HepG2 (cell line): ENCODE data around the gene RIOK3. TPM values are rescaled to one million over a fixed set of nuclear protein-coding genes. Genes with fewer than 3 reads are reported as not detected.

ENCODE experiments used
- ATAC-seq: fragments of 200-7000 bp; cut with Tn5 transposase; 3 replicates; pipeline ENCODE4 v1.9.1; 2020; ENCODE audit warnings: mild to moderate bottlenecking, moderate library complexity
- BruUV-seq: library from RNA; stranded (reverse); fragments of 400-500 nt; replicated peaks from 2 replicates; lab custom pipeline; 2021; lab: Mats Ljungman, UMichigan
- CTCF ChIA-PET: fragments of 300-600 bp; formaldehyde crosslinking; extraction: SDS; loops from one replicate; lab custom pipeline; 2021; ENCODE audit warnings: low total read pairs, inconsistent platforms, low intra/inter-chr PET ratio; lab: Yijun Ruan, JAX
- POLR2A ChIA-PET: fragments of 350-600 bp; sonication (Branson Sonifier 250); formaldehyde crosslinking; loops from one replicate; lab custom pipeline; 2020; ENCODE audit warnings: antibody characterized with exemption, inconsistent platforms; lab: Yijun Ruan, JAX
- DNase-seq: peaks from one replicate; pipeline ENCODE4 v3.0.0-alpha.2; 2015; ENCODE audit warnings: low spot score
- FAIRE-seq: peaks from 3 replicates; lab custom pipeline; 2011; peaks lifted over from hg19 to GRCh38; lab: Jason Lieb, UNC
- H2AFZ ChIP-seq: one replicate; pipeline ENCODE4 v1.6.1; 2011; ENCODE audit warnings: low read length, inconsistent platforms
- H3K27ac ChIP-seq: fragments of 300-600 bp; 3 replicates; pipeline ENCODE4 v1.8.0; 2011; ENCODE audit warnings: mixed run types, mild to moderate bottlenecking, mixed read lengths, low read length, inconsistent platforms; ENCODE audit not compliant: insufficient read depth; ENCODE audit errors: extremely low read length
- H3K27me3 ChIP-seq, 2 experiments: fragments of 200-600 bp in 1 of 2; 2 replicates in 1 of 2; 3 replicates in 1 of 2; pipeline versions ENCODE4 v1.6.0 to v1.8.0; 2011; ENCODE audit warnings: low read length in 2 of 2, mild to moderate bottlenecking in 2 of 2, moderate library complexity in 2 of 2, inconsistent platforms in 1 of 2; ENCODE audit not compliant: insufficient read depth in 2 of 2, control insufficient read depth in 1 of 2
- H3K36me3 ChIP-seq, 2 experiments: fragments of 200-600 bp in 1 of 2; replicated peaks in 1 of 2; 2 replicates in 1 of 2; 3 replicates in 1 of 2; pipeline versions ENCODE4 v1.5.1 to v1.8.0; 2011; ENCODE audit warnings: low read length in 2 of 2, inconsistent platforms in 1 of 2; ENCODE audit not compliant: insufficient read depth in 2 of 2, control insufficient read depth in 1 of 2
- H3K4me1 ChIP-seq: 2 replicates; pipeline ENCODE4 v1.5.1; 2012; ENCODE audit warnings: low read length, inconsistent platforms; ENCODE audit not compliant: insufficient read depth
- H3K4me2 ChIP-seq: 2 replicates; pipeline ENCODE4 v1.6.0; 2011; ENCODE audit warnings: low read depth, low read length, inconsistent platforms
- H3K4me3 ChIP-seq, 3 experiments: fragments of 200-600 bp in 1 of 3; sonication (generic), shearing (Covaris generic) in 1 of 3; replicated peaks in 1 of 3; 2 replicates each; pipeline ENCODE4 v1.5.1; 2011 to 2016; ENCODE audit warnings: low read length in 3 of 3, inconsistent platforms in 2 of 3, low read depth in 2 of 3, mild to moderate bottlenecking in 2 of 3, control low read depth in 1 of 3, mixed read lengths in 1 of 3; ENCODE audit not compliant: insufficient read depth in 1 of 3
- H3K79me2 ChIP-seq: one replicate; pipeline ENCODE4 v1.6.1; 2011; ENCODE audit warnings: low read length, inconsistent platforms; ENCODE audit not compliant: insufficient read depth
- H3K9ac ChIP-seq: 2 replicates; pipeline ENCODE4 v1.6.0; 2011; ENCODE audit warnings: mild to moderate bottlenecking, low read depth, low read length, inconsistent platforms; ENCODE audit not compliant: insufficient read depth
- H3K9me3 ChIP-seq: 2 replicates; pipeline ENCODE4 v1.5.1; 2012; ENCODE audit warnings: mild to moderate bottlenecking, low read length
- H4K20me1 ChIP-seq: 2 replicates; pipeline ENCODE4 v1.6.0; 2011; ENCODE audit warnings: inconsistent platforms, mild to moderate bottlenecking, low read length, moderate library complexity; ENCODE audit not compliant: insufficient read depth
- ELK4 ChIP-seq: sonication (generic); formaldehyde crosslinking; IDR thresholded peaks from 2 replicates; pipeline ENCODE4 v1.9.0; 2021; ENCODE audit warnings: missing genetic modification reagents, borderline replicate concordance
- GLI4 ChIP-seq: sonication (generic); formaldehyde crosslinking; IDR thresholded peaks from 2 replicates; pipeline ENCODE4 v1.5.1; 2020; ENCODE audit warnings: missing genetic modification reagents, mild to moderate bottlenecking, moderate library complexity, borderline replicate concordance
- RFXAP ChIP-seq: sonication (generic); formaldehyde crosslinking; IDR thresholded peaks from 2 replicates; pipeline ENCODE4 v1.4.0; 2020; ENCODE audit warnings: missing genetic modification reagents, borderline replicate concordance
- SOX5 ChIP-seq: IDR thresholded peaks from 2 replicates; pipeline ENCODE4 v1.6.1; 2016; ENCODE audit warnings: borderline replicate concordance
- SPEN ChIP-seq: sonication (generic); formaldehyde crosslinking; IDR thresholded peaks from 2 replicates; pipeline ENCODE4 v1.5.1; 2020; ENCODE audit warnings: low read depth, mild to moderate bottlenecking, missing genetic modification reagents
- ZNF275 ChIP-seq: sonication (generic); formaldehyde crosslinking; IDR thresholded peaks from 2 replicates; pipeline ENCODE4 v1.8.0; 2022; ENCODE audit warnings: missing genetic modification reagents, mild to moderate bottlenecking, inconsistent platforms, borderline replicate concordance
- ZNF569 ChIP-seq: sonication (generic); formaldehyde crosslinking; IDR thresholded peaks from 2 replicates; pipeline ENCODE4 v1.5.0; 2020; ENCODE audit warnings: mild to moderate bottlenecking, missing genetic modification reagents, moderate library complexity, borderline replicate concordance
- ZNF580 ChIP-seq: IDR thresholded peaks from 2 replicates; pipeline ENCODE4 v1.6.1; 2016; ENCODE audit warnings: low read depth, borderline replicate concordance
- ZNF616 ChIP-seq: sonication (generic); formaldehyde crosslinking; IDR thresholded peaks from 2 replicates; pipeline ENCODE4 v1.5.0; 2020; ENCODE audit warnings: low read depth, mild to moderate bottlenecking, missing genetic modification reagents
- ZNF660 ChIP-seq: sonication (generic); formaldehyde crosslinking; IDR thresholded peaks from 2 replicates; pipeline ENCODE4 v1.5.1; 2020; ENCODE audit warnings: mild to moderate bottlenecking, low read depth, missing genetic modification reagents, borderline replicate concordance
- ZNF75D ChIP-seq: sonication (generic); formaldehyde crosslinking; IDR thresholded peaks from 2 replicates; pipeline ENCODE4 v1.8.1; 2023; ENCODE audit warnings: missing genetic modification reagents, mild to moderate bottlenecking, borderline replicate concordance
- ZNF782 ChIP-seq: sonication (generic); formaldehyde crosslinking; IDR thresholded peaks from 2 replicates; pipeline ENCODE4 v1.4.0; 2020; ENCODE audit warnings: missing genetic modification reagents, mild to moderate bottlenecking, borderline replicate concordance
- ZSCAN30 ChIP-seq: sonication (generic); formaldehyde crosslinking; IDR thresholded peaks from 2 replicates; pipeline ENCODE4 v1.5.0; 2020; ENCODE audit warnings: mild to moderate bottlenecking, missing genetic modification reagents
- WGBS: methylation state at CpG from one replicate; pipeline ENCODE4 v1.1.6; 2017; ENCODE audit warnings: low lambda C conversion rate; 5-methylcytosine and 5-hydroxymethylcytosine counted together
- in situ Hi-C: cut with HindIII; loops from 2 replicates; pipeline ENCODE4 v1.10.0; 2017; ENCODE audit warnings: low pct_unique_long_range_greater_than_20kb; ENCODE audit not compliant: extremely low pct_ligation_motif_present
- intact Hi-C: fragments of 100-400 bp; cut with micrococcal nuclease; formaldehyde crosslinking; loops from one replicate; pipeline ENCODE4 v1.10.0; 2022; ENCODE audit not compliant: unreplicated experiment
- polyA plus RNA-seq, 8 experiments: library from polyadenylated mRNA; depleted of rRNA in 3 of 8; stranded (reverse) in 7 of 8; unstranded in 1 of 8; fragments of >200 nt; fragmentation: Illumina TruSeq in 4 of 8; extraction: Trizol in 4 of 8; gene quantifications; 2 replicates each; pipeline versions ENCODE4 v1.2.1 to v1.2.3, GENCODE V29; 2011 to 2016; ENCODE audit warnings: low read depth in 4 of 8, missing spikeins in 1 of 8, mixed read lengths in 1 of 8; ENCODE audit not compliant: insufficient read depth in 1 of 8
- total RNA-seq, 5 experiments: library from RNA; depleted of rRNA; stranded (reverse); fragments of >200 nt; fragmentation: Illumina TruSeq; extraction: Trizol; gene quantifications; 2 replicates each; pipeline ENCODE4 v1.2.3, GENCODE V29; 2016; ENCODE audit warnings: low read depth in 1 of 5
- TF ChIP-seq, protein P1 (sequence below): sonication (generic); formaldehyde crosslinking; IDR thresholded peaks from 2 replicates; pipeline ENCODE4 v1.8.1; 2023; ENCODE audit warnings: mild to moderate bottlenecking, inconsistent platforms, moderate library complexity, missing genetic modification reagents, borderline replicate concordance
- TF ChIP-seq, protein P2 (sequence below): sonication (generic); formaldehyde crosslinking; IDR thresholded peaks from 2 replicates; pipeline ENCODE4 v1.4.0; 2020; ENCODE audit warnings: mild to moderate bottlenecking, low read depth, missing genetic modification reagents
- TF ChIP-seq, protein P3 (sequence below): sonication (generic); formaldehyde crosslinking; IDR thresholded peaks from 2 replicates; pipeline ENCODE4 v1.4.0; 2020; ENCODE audit warnings: mild to moderate bottlenecking, missing genetic modification reagents, borderline replicate concordance

The RIOK3 gene
- total and polyA plus RNA-seq, 2 of the 13 experiments (the other 11 are each of a cell fraction or from before 2014, with no cell fraction given): 26.7 to 36.0 TPM

- 99% methylated on average over 3 of the region's 3 CpGs for WGBS
- Histone ChIP-seq H3K36me3 (peaks cover 12 to 52% of the 10 kb centered on the region in 2 experiments; a peak in 4 of 5 replicates), H3K27ac (no peak overlapping the region), H3K4me3 (no peak overlapping the region), H3K9ac (no peak overlapping the region), H3K79me2 (no peaks in the 10 kb centered on the region), H3K27me3 (no peaks in the 10 kb centered on the region), H2AFZ (no peak overlapping the region), H3K4me1 (no peaks in the 10 kb centered on the region), H3K4me2 (no peak overlapping the region), H4K20me1 (no peaks in the 10 kb centered on the region), H3K9me3 (no peaks in the 10 kb centered on the region)
- DNase-seq: no peak
- TF ChIP-seq ZNF569 (CRISPR knock-in tag) (no peak), ZNF275 (CRISPR knock-in tag) (no peak), ZNF75D (CRISPR knock-in tag) (no peak), ZNF660 (no peak), ZNF782 (CRISPR knock-in tag) (no peak), SPEN (no peak), ZNF616 (CRISPR knock-in tag) (no peak), ELK4 (CRISPR knock-in tag) (no peak), GLI4 (CRISPR knock-in tag) (no peak), RFXAP (CRISPR knock-in tag) (no peak), SOX5 (no peak), ZNF580 (no peak), ZSCAN30 (CRISPR knock-in tag) (no peak)
- TF ChIP-seq, protein P1, sequence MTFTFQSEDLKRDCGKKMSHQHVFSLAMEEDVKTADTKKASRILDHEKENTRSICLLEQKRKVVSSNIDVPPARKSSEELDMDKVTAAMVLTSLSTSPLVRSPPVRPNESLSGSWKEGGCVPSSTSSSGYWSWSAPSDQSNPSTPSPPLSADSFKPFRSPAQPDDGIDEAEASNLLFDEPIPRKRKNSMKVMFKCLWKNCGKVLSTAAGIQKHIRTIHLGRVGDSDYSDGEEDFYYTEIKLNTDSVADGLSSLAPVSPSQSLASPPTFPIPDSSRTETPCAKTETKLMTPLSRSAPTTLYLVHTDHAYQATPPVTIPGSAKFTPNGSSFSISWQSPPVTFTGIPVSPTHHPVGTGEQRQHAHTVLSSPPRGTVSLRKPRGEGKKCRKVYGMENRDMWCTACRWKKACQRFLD (CRISPR knock-in tag): no peak
- TF ChIP-seq, protein P2, sequence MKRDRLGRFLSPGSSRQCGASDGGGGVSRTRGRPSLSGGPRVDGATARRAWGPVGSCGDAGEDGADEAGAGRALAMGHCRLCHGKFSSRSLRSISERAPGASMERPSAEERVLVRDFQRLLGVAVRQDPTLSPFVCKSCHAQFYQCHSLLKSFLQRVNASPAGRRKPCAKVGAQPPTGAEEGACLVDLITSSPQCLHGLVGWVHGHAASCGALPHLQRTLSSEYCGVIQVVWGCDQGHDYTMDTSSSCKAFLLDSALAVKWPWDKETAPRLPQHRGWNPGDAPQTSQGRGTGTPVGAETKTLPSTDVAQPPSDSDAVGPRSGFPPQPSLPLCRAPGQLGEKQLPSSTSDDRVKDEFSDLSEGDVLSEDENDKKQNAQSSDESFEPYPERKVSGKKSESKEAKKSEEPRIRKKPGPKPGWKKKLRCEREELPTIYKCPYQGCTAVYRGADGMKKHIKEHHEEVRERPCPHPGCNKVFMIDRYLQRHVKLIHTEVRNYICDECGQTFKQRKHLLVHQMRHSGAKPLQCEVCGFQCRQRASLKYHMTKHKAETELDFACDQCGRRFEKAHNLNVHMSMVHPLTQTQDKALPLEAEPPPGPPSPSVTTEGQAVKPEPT: no peak
- TF ChIP-seq, protein P3, sequence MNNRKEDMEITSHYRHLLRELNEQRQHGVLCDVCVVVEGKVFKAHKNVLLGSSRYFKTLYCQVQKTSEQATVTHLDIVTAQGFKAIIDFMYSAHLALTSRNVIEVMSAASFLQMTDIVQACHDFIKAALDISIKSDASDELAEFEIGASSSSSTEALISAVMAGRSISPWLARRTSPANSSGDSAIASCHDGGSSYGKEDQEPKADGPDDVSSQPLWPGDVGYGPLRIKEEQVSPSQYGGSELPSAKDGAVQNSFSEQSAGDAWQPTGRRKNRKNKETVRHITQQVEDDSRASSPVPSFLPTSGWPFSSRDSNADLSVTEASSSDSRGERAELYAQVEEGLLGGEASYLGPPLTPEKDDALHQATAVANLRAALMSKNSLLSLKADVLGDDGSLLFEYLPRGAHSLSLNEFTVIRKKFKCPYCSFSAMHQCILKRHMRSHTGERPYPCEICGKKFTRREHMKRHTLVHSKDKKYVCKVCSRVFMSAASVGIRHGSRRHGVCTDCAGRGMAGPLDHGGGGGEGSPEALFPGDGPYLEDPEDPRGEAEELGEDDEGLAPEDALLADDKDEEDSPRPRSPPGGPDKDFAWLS (CRISPR knock-in tag): no peak
- in situ Hi-C loops: no loop called here
- ChIA-PET POLR2A (no interaction called here), CTCF (no interaction called here)
- ATAC-seq: no peak
- no peak for FAIRE-seq
- BruUV-seq: no TSS peak
- intact Hi-C loops: no loop called here
These were observed 26.9 kb downstream of the RIOK3 start for GRCh38 chr18:23479829-23480505.
